Esophagus squamous epithelium (tissue), 5 donors: Measurements from ENCODE around the gene NLN. TPM values are rescaled to one million over a fixed set of nuclear protein-coding genes. Genes with fewer than 3 reads are reported as not detected.
"Not testable (repeated sequence)": the region's sequence is repeated elsewhere in the genome, so short reads cannot be mapped to it uniquely, and the experiment has no call there.

Experiments used
- DNase-seq: peaks from one replicate; lab custom pipeline; 2025; lab: John Stamatoyannopoulos, UW
- H3K27ac ChIP-seq, 4 donors: fragments of 200-600 bp; sonication (generic); one replicate each; pipeline ENCODE4 v1.5.1; 2016 to 2019; ENCODE audit warnings: mild to moderate bottlenecking in 1 of 4
- H3K27me3 ChIP-seq, 4 donors: fragments of 200-600 bp; sonication (generic); 1 replicate in 3 of 4; 2 replicates in 1 of 4; pipeline versions ENCODE4 v1.5.1 to v1.6.0; 2017 to 2021; ENCODE audit warnings: antibody characterized with exemption in 1 of 4
- H3K36me3 ChIP-seq, 3 donors: fragments of 200-600 bp; sonication (generic); one replicate each; pipeline ENCODE4 v1.5.1; 2016 to 2019
- H3K4me1 ChIP-seq, 3 donors: fragments of 200-600 bp; sonication (generic); one replicate each; pipeline ENCODE4 v1.5.1; 2017 to 2019
- H3K4me3 ChIP-seq, 4 donors: fragments of 200-600 bp; sonication (generic); 1 replicate in 3 of 4; 2 replicates in 1 of 4; pipeline ENCODE4 v1.5.1; 2016 to 2019; ENCODE audit warnings: mild to moderate bottlenecking in 2 of 4, moderate library complexity in 1 of 4
- H3K9me3 ChIP-seq, 3 donors: fragments of 200-600 bp; sonication (generic); one replicate each; pipeline ENCODE4 v1.5.1; 2016 to 2019
- POLR2A ChIP-seq, 4 donors: fragments of 450-650 bp; IDR thresholded peaks; one replicate each; pipeline ENCODE4 v1.6.1; 2017; ENCODE audit warnings: antibody characterized with exemption in 4 of 4, mild to moderate bottlenecking in 4 of 4, moderate library complexity in 3 of 4
- WGBS, 2 donors: methylation state at CpG; one replicate each; pipeline ENCODE4 v1.1.5; 2018; 5-methylcytosine and 5-hydroxymethylcytosine counted together
- intact Hi-C: fragments of 100-400 bp; cut with DNase I; formaldehyde crosslinking; loops from one replicate; pipeline ENCODE4 v1.15.0; 2022
- total RNA-seq, 4 donors: library from RNA; depleted of rRNA; stranded (reverse); fragments of >200 nt; gene quantifications; one replicate each; pipeline ENCODE4 v1.1.0, GENCODE V29; 2016
- TF ChIP-seq, protein P1 (sequence below), 6 experiments: fragments of 450-650 bp in 4 of 6; fragments of 200-600 bp in 2 of 6; sonication (generic) in 2 of 6; IDR thresholded peaks; one replicate each; pipeline ENCODE4 v1.5.1; 2016 to 2019; ENCODE audit warnings: antibody characterized with exemption in 6 of 6, mild to moderate bottlenecking in 4 of 6, moderate library complexity in 4 of 6
- donor health status: DM: yes; HTN: yes; CAD: no.

The NLN gene
- total RNA-seq, 4 donors from 2014 or later = 4.9 to 22.1 (median 19.2) TPM

DNA sequence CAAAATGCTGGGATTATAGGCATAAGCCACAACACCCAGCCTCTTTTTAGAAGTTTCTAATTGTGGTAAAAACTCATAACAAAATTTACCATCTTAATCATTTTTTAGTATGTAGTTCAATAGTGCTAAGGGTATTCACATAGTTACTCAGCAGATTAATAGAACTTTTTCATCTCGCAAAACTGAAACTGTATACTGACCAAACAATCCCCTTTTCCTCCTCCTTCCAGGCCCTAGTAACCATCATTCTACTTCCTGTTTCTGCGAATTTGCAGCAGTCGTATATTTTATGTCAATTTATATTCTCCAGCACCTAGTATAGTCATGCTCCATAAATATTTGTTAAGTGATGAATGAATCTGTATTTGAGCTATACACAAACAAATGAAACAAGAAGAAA lies 118.1 kb downstream of the NLN start:
- Histone ChIP-seq H3K4me3 (no peak overlapping the region), H3K36me3 (no peaks in the 10 kb centered on the region), H3K27me3 (no peaks in the 10 kb centered on the region), H3K27ac (no peak overlapping the region), H3K9me3 (no peaks in the 10 kb centered on the region), H3K4me1 (no peaks in the 10 kb centered on the region)
- TF ChIP-seq, protein P1, sequence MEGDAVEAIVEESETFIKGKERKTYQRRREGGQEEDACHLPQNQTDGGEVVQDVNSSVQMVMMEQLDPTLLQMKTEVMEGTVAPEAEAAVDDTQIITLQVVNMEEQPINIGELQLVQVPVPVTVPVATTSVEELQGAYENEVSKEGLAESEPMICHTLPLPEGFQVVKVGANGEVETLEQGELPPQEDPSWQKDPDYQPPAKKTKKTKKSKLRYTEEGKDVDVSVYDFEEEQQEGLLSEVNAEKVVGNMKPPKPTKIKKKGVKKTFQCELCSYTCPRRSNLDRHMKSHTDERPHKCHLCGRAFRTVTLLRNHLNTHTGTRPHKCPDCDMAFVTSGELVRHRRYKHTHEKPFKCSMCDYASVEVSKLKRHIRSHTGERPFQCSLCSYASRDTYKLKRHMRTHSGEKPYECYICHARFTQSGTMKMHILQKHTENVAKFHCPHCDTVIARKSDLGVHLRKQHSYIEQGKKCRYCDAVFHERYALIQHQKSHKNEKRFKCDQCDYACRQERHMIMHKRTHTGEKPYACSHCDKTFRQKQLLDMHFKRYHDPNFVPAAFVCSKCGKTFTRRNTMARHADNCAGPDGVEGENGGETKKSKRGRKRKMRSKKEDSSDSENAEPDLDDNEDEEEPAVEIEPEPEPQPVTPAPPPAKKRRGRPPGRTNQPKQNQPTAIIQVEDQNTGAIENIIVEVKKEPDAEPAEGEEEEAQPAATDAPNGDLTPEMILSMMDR (IDR thresholded peaks at IDR 0.05) = no peak
- no peak for TF ChIP-seq POLR2A (IDR thresholded peaks at IDR 0.05)
- WGBS, 2 donors = 37 to 43% methylated on average over 3 of the region's 3 CpGs
- DNase-seq = no peak
- intact Hi-C loops = no loop called here

- H3K27ac ChIP-seq, H3K27me3 ChIP-seq, intact Hi-C loops, H3K36me3 ChIP-seq, H3K9me3 ChIP-seq, H3K4me1 ChIP-seq, H3K4me3 ChIP-seq, DNase-seq: not testable (repeated sequence)
- 84 to 91% methylated on average over 4 of the region's 4 CpGs for WGBS, 2 donors
Measured at GRCh38 chr5:65844763-65845162, 122.8 kb downstream of the NLN start.

DNA sequence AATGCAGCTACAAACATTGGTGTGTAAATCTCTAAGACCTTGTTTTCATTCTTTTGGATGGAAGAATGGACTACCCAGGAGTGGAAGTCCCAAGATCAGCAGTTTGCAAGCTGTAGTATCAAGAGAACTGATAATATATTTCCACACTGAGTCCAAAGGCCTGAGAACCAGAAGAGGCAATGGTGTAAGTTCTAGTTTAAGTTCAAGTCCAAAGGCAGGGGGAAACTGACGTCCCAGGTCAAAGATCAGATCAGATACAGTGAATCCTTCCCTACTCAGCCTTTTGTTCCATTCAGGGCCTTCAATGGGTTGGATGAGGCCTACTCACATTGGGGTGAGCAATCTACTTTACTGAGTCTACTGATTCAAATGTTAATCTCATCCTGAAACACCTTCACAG lies 124.1 kb downstream of the NLN start:
- WGBS, 2 donors = 82 to 86% methylated on average over 1 of the region's 1 CpG
- Histone ChIP-seq H3K36me3 (no peaks in the 10 kb centered on the region), H3K4me3 (no peak overlapping the region), H3K4me1 (no peaks in the 10 kb centered on the region), H3K9me3 (no peaks in the 10 kb centered on the region), H3K27ac (no peak overlapping the region), H3K27me3 (no peaks in the 10 kb centered on the region)
- TF ChIP-seq, protein P1 (IDR thresholded peaks at IDR 0.05) = no peak
- TF ChIP-seq POLR2A (IDR thresholded peaks at IDR 0.05) = no peak
- no peak for DNase-seq
- intact Hi-C loops = no loop called here

GRCh38 chr5:65847019-65847418 lies 125.0 kb downstream of the NLN start:
- H3K36me3 ChIP-seq, intact Hi-C loops, DNase-seq, H3K27me3 ChIP-seq, H3K4me3 ChIP-seq, H3K9me3 ChIP-seq, H3K27ac ChIP-seq, H3K4me1 ChIP-seq: not testable (repeated sequence)
- WGBS, 2 donors = 88 to 90% methylated on average over 5 of the region's 5 CpGs

DNA sequence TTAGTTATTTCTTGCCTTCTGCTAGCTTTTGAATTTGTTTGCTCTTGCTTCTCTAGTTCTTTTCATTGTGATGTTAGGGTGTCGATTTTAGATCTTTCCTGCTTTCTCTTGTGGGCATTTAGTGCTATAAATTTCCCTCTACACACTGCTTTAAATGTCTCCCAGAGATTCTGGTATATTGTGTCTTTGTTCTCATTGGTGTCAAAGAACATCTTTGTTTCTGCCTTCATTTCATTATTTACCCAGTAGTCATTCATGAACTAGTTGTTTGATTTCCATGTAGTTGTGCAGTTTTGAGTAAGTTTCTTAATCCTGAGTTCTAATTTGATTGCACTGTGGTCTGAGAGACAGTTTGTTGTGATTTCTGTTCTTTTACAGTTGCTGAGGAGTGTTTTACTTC lies 127.9 kb downstream of the NLN start:
- H3K4me1 ChIP-seq, H3K27me3 ChIP-seq, H3K27ac ChIP-seq, H3K36me3 ChIP-seq, H3K4me3 ChIP-seq, DNase-seq, intact Hi-C loops, H3K9me3 ChIP-seq: not testable (repeated sequence)
- WGBS, 2 donors = 50 to 60% methylated on average over 1 of the region's 1 CpG

DNA sequence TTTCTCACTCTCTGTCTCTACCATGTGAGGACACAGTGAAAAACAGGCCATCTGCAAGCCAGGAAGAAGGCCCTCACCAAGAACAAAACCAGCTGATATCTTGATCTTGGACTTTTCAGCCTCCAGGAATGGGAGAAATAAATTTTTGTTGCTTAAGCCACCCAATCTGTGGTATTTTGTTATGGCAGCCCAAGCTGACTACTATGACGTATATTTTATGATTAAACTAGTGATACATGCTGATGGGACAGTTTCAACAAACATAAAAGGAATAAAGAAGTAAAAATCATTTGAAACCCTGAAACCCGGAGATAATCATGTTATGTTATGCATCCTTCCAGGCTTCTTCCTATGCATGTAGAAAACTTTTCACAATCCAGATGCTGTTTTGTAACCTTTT lies 132.9 kb downstream of the NLN start:
- no peaks in the 10 kb centered on the region for H3K36me3 ChIP-seq
- TF ChIP-seq, protein P1 (IDR thresholded peaks at IDR 0.05) = no peak
- TF ChIP-seq POLR2A (IDR thresholded peaks at IDR 0.05) = no peak
- WGBS, 2 donors = 91 to 96% methylated on average over 2 of the region's 2 CpGs
- intact Hi-C loops = no loop called here
- no peaks in the 10 kb centered on the region for H3K27me3 ChIP-seq
- DNase-seq = no peak
- H3K9me3 ChIP-seq = no peaks in the 10 kb centered on the region
- H3K4me1 ChIP-seq = no peaks in the 10 kb centered on the region
- H3K4me3 ChIP-seq = no peak overlapping the region
- H3K27ac ChIP-seq = no peak overlapping the region

- no peak for TF ChIP-seq POLR2A (IDR thresholded peaks at IDR 0.05)
- TF ChIP-seq, protein P1 (IDR thresholded peaks at IDR 0.05) = no peak
- Histone ChIP-seq H3K27me3 (no peaks in the 10 kb centered on the region), H3K4me1 (no peaks in the 10 kb centered on the region), H3K9me3 (no peaks in the 10 kb centered on the region), H3K36me3 (no peaks in the 10 kb centered on the region), H3K27ac (no peak overlapping the region), H3K4me3 (no peak overlapping the region)
- no peak for DNase-seq
- intact Hi-C loops = no loop called here
Measured at GRCh38 chr5:65855766-65856315, 133.8 kb downstream of the NLN start.
